Colon (tissue), 2 donors: ENCODE results near the gene NUBP2.

ENCODE experiments used
- FAIRE-seq: peaks from 2 replicates; lab custom pipeline; 2012; peaks lifted over from hg19 to GRCh38; lab: Jason Lieb, UNC
- donor health status: control.
- donor health status: control.

The NUBP2 gene

GRCh38 chr16:1828645-1829410, 46.1 kb downstream of the NUBP2 start:
- FAIRE-seq: no peak

GRCh38 chr16:1830213-1830612, 47.5 kb downstream of the NUBP2 start:
- no peak for FAIRE-seq

- FAIRE-seq: no peak
Observed at GRCh38 chr16:1831186-1832075, 48.7 kb downstream of the NUBP2 start.

GRCh38 chr16:1832838-1833454, 50.2 kb downstream of the NUBP2 start:
- FAIRE-seq: no peak

- FAIRE-seq: no peak
Observed at GRCh38 chr16:1834096-1834495, 51.3 kb downstream of the NUBP2 start.
